ENCODE results near the gene PXDC1.

PXDC1 gene

GRCh38 chr6:3746119-3746691 lies 5.3 kb downstream of the PXDC1 start:
- no peak for DNase-seq

GRCh38 chr6:3745566-3746118 lies 5.9 kb downstream of the PXDC1 start:
- DNase-seq = no peak

GRCh38 chr6:3744901-3745470 lies 6.5 kb downstream of the PXDC1 start:
- no peak for DNase-seq

GRCh38 chr6:3744211-3744900 lies 7.2 kb downstream of the PXDC1 start:
- DNase-seq = no peak

- DNase-seq = no peak
Observed at GRCh38 chr6:3743541-3743940, 8.0 kb downstream of the PXDC1 start.

GRCh38 chr6:3742426-3743344 lies 8.8 kb downstream of the PXDC1 start:
- peak; percentile 91 for DNase-seq

GRCh38 chr6:3742076-3742425 lies 9.5 kb downstream of the PXDC1 start:
- no peak for DNase-seq

GRCh38 chr6:3741477-3741871 lies 10.0 kb downstream of the PXDC1 start:
- no peak for DNase-seq

- no peak for DNase-seq
Observed at GRCh38 chr6:3740551-3741476, 10.7 kb downstream of the PXDC1 start.

GRCh38 chr6:3739311-3739897 lies 12.1 kb downstream of the PXDC1 start:
- no peak for DNase-seq

- DNase-seq = no peak
Observed at GRCh38 chr6:3738381-3739131, 13.0 kb downstream of the PXDC1 start.

GRCh38 chr6:3737831-3738210 lies 13.7 kb downstream of the PXDC1 start:
- DNase-seq = no peak

GRCh38 chr6:3737149-3737830 lies 14.2 kb downstream of the PXDC1 start:
- no peak for DNase-seq

- DNase-seq = no peak
Observed at GRCh38 chr6:3735029-3735605, 16.4 kb downstream of the PXDC1 start.

GRCh38 chr6:3734023-3734422 lies 17.5 kb downstream of the PXDC1 start:
- DNase-seq = no peak

- DNase-seq = no peak
Observed at GRCh38 chr6:3733321-3733925, 18.1 kb downstream of the PXDC1 start.

GRCh38 chr6:3732345-3733141 lies 19.0 kb downstream of the PXDC1 start:
- peak; percentile 77 for DNase-seq

GRCh38 chr6:3731700-3732099 lies 19.8 kb downstream of the PXDC1 start:
- no peak for DNase-seq
